HG03039 (cell line): ENCODE data around the gene IFNAR2.

Source experiments
- ATAC-seq: cut with Tn5 transposase; IDR thresholded peaks from one replicate; pipeline ENCODE4 v1.9.1; 2021; ENCODE audit warnings: mild to moderate bottlenecking, moderate library complexity; ENCODE audit not compliant: unreplicated experiment

IFNAR2 gene

DNA sequence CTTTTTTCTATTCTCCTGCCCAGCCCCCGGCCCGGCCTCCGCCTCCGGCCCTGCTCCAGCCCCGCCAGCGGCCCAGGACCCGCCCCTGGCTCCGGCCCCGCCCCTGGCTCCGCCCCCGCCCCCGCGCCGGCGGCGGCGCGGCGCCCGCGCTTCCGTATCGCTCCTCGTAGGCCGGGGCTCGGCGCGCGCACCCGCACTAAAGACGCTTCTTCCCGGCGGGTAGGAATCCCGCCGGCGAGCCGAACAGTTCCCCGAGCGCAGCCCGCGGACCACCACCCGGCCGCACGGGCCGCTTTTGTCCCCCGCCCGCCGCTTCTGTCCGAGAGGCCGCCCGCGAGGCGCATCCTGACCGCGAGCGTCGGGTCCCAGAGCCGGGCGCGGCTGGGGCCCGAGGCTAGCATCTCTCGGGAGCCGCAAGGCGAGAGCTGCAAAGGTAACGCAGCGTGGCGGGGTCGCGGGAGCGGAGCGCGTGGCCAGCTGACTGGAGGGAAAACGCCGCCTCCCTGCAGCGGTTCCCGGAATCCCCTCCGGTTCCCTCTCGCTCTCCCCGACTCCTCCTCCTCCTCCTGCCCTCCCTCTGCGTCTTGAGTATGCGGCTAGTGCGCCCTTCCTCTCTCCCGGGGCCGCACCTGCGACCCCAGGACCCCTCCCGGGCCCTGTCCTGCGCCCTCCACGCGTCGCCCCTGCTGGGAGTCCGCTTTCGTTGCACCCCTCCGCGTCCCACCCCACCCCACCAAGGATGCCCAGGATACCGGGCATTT is at the start of gene IFNAR2:
Gene IFNAR2, plus strand, starts transcription at position 155 of the 761 bp plus-strand sequence. CDS start 11,985 bp downstream, outside the sequence.
- ATAC-seq = peak; percentile 69

DNA sequence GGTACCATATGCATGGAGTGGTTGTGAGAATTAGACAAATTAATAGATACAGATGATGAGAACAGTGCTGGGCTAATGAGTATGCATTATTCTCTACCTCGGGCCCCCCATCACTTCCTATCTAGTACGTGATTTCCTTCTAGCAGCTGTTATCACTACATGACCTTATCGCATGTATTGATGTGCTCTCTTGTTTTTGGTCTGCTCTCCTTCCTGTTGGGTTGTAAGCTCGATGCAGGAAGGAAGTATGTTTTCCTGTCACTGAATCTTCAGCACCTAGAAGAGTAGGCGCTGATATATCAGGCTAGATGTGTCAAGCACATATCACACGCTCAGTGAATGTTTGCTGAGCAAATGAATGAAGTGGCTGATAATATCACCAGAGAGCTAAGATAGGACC is 43.9 kb upstream of the IFNAR2 start:
- no peak for ATAC-seq

DNA sequence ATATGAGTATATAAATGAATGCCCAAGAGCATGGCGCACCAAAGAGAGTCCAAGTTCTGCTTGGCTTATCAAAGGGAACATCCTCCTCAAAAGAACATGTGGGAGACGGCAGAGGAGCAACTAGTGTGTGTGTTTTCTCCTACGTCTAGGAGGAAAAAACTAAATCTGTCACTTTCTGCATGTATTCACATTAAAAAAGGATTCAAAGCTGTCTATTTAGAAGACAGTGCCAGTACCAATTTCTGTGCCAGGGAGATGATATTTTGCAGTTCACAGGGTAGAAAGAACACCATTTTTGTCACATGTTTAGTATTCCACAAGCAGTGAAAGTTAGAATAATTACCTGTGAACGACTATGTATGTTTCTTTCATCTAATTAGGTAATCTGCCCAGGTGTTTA is 42.5 kb upstream of the IFNAR2 start:
- ATAC-seq = no peak

DNA sequence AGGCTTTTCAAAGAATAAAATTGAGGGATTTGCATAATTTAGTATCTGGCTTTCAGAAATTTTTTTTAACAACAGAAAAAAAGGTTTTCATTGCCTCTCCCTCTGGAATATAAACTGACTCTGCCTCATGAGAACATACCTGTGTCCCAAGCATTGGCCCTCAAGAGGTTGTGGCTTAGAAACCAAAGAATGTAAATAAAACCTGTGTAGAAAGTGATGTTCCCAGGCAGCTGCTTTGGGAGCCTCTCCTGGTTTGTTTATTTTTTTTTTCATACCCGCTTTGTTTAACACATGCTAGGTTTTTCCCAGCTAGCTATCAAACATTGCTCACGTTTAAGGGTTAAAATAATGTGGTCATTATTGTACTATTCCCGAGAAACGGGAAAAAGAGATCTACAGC is 40.5 kb upstream of the IFNAR2 start:
- no peak for ATAC-seq

DNA sequence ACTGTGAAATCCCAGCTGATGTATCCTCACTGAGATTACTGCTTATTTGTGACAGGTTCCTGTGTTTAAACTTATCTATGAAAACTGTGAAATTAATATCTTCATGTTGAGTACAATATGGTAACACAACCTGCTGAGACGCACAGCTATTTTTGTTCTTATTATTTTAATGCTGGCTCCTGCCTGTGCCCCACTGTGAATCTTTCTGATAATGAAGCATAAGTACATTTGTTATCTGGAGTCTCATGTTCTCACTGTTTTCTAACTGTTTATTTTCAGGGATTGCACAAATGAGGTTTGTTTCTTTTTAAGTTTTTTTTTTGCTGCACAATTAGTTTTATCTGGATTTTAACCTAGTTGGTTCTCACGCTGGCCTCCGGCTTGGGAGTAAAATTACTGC is 39.9 kb upstream of the IFNAR2 start:
- ATAC-seq = no peak

DNA sequence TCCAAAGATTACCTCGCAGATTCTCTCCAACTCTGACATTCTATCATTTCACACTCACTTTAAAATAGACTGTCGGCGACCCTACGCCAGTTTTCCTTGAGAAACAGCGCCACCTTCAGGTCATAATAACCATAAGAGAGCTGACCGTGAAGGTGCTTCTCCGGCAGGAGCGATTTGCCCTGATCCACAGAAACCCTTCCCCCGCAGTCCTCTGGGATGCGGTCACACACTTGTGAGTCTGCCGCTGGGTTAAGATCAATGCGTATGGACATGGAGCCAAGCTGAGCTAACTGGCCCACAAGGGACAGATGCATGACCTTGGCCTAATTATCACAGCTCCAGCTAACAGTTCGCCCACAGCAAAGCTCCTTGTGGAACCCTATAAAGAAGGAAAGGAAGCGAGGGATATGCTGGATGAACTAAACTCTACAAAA is 32.8 kb upstream of the IFNAR2 start:
- no peak for ATAC-seq

DNA sequence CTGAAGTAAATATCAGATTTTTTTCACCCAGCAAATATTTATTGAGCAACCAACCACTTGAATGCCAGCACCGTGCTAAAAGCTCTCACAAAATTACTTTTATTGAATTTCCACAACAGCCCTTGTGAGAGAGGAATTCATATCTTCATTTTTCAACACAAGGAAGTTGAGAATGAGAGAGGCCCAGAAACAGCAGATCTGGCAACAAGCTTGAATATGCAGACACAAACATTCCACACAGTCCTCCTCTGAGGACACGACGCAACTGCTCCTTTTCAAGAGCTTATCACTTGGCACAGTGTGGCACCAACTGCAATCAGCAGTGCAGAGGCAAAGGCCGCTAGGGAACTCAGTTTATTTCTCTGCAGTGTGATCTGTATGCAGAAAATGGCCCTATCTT is 32.2 kb upstream of the IFNAR2 start:
- ATAC-seq = no peak

DNA sequence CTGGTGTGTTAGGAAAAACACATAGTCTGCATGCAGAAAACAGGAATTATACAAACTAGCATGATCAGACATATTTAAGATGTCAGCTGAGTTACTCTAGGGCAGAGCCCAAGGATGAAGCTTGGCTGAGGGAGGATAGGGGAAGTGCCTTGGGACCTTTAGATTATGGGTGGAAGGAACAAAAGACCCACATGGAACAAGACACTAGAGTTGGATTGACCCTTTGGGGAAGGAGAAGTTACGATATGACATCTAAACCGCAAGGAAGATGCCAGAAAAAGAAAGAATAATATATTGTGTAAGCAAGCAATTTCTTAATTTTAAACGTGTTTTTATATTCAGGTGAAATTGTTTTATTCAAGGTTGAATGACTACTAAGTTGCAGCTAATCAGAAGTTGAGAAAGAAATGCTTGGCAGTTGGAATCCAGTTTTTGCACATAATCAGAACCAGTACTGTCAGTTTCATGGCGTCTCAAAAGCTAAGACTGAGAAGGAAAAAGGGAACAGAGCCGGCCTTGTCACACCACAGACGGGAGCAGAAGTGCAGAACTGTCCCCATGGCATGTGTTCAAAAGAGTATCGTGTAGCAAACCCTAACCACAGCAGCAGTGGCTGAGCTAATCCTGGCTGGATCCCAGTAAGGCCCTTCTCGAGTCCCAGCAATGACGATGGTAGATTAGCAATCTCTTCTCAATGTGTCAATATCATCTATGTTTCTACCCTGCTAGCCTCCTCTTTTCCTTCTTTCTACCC is 31.2 kb upstream of the IFNAR2 start:
- no peak for ATAC-seq

DNA sequence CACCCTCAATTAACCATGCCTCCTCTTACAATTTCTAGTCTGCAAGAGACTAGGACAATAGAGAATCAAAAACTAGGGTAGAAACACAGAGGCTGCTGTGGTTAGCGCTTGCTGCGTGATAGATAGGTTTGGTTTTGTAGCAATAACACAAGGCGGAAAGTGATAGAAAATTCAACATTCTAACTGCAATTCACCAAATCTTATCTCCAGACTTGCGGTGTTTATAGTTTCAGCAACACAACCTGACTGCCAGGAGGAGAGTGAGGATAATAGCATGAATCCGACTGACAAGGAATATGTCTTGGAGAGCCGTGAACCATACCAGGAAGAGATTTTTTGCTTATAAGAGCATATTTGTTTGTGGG is 30.7 kb upstream of the IFNAR2 start:
- no peak for ATAC-seq

DNA sequence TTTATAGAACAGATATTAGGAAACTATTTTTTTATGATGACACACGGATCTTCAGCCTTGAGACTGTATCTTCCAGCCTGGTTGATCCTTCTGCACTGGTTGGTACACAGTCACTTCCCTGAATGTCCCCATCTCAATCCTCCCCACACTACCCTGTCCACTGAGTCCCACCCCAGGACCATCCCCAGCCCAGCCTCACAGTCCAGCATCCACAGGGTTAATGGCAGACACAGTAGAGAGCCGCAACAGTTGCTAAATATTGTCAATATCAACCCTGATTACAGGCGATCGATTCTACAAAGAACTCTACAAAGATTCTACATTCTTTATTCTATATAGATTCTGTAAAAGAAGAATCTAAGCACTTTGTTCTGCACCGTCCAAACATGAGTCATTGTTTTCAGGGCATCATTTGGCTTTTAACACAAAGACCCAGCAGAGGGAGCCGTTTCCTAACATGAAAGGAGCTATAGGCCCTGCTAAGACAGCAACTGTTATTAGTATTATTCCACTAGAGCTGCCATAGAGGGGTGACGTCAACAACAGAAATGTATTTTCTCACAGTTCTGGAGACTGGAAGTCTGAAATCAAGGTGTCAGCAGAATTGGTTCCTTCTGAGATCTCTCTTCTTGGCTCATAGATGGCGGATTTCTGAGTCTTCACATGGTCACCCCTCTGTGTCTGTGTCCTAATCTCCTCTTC is 30.1 kb upstream of the IFNAR2 start:
- peak; percentile 72 for ATAC-seq

DNA sequence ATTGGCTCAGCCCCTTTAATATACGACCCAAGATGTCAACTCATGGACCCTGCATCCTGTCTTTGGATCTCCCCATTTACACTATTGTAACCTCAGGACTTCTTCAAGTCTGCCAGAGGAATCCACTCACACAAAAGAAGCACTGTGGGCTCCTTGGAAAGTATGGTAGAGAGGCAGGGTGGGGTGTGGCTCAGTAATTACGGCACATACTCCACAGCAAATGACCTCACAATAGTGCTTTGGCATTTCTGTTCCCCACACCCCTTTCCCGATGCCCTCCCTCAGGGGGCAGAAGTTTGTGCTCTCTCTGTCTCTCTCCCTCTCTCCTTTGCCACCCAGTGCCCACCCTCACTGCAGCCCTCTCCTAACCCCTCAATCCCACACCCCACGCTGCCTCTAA is 27.8 kb upstream of the IFNAR2 start:
- ATAC-seq = no peak

DNA sequence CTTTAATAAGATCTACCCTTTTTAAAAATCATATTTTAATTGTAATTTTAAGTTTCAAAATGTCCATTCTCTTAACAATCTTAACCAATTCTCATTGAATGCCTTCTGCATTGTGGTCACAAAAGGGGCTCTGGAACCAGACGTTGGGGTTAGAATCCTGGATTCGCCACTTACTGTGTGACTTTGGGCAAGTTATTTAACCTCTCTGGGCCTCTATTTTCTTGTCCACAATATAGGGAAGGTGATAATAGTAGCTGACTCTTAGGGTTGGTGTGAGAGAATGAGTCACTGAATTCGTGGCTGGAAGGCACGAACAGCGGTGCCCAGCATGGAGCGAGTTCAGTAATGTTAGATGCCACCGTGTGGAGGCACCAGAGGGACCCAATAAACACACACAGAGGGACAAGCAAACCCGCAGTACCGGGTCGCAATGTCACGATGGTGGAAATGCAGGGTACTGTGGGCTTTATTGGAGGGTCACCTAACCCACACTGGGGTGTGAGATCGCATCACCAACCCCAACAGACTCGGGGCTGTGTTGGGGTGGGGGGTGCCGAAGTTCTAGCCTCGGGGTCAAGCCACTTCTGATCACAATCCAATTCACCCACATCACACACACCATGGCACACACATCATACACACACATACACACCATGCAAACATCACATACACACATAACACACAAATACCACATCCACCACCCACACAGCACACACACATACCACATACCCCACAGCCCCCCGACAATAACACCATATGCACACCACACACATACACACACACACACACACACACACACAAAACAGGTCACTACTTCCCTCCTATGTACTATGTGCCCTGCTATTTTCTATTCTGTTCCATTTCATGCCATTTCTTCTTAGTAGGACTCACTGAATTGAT is 27.0 kb upstream of the IFNAR2 start:
- ATAC-seq = no peak

DNA sequence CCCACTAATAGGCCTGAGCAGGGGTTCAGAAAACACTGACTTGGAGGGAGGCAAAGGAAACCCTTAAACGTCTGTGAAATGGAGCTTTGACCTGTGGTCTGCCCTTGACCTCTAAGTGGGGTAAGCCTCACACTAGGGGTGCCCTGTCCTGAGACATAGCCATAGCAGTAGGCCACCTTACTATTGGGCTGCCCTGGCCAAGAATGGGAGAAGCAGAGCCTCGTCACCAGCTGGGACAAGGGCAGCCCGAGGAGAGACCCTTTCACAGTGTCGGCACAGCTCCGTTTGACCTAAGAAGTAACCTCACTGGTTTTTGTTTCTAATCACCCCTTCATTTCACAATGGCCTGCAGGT is 26.4 kb upstream of the IFNAR2 start:
- no peak for ATAC-seq

DNA sequence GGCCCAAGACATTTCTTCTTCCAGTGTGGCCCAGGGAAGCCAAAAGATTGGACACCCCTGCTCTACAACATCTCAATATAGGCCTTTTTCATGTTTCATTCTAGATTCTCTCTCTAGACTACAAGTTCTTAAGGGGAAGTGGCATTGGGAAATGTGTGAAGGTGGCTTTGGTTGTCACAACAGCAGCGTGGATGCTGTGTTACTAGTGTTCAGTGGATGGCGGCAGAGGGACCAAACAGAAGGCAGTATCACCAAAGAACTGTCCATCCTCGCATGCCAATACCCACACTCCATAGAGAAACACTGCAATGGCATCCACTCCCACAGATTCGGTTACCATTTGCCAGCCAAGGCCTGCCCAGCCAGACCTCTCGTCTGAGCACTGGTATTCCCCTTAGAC is 24.3 kb upstream of the IFNAR2 start:
- no peak for ATAC-seq

DNA sequence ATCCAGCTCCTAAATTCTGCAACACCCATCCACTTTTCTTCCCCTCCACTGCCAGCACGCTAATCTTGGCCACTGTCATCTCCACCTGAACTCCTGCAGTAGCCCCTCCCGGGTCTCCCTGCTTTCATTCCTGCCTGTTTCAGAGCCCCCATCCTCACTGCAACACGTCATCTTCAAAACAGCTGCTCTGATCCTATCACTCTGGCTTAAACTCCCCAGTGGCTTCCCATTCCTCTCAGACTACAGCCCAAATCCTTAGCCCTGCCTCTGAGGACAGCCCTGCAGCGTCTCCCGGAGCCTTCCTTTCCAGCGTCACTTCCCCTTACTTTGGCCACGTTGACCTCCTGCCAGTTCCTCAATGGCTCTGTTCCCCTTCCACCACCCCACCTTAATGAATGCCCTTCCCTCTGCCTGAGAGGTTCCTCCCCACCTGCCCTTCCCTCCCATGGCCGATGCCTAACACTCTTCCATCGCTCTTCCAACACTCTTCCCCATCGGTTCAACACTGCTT is 22.9 kb upstream of the IFNAR2 start:
- ATAC-seq = no peak

DNA sequence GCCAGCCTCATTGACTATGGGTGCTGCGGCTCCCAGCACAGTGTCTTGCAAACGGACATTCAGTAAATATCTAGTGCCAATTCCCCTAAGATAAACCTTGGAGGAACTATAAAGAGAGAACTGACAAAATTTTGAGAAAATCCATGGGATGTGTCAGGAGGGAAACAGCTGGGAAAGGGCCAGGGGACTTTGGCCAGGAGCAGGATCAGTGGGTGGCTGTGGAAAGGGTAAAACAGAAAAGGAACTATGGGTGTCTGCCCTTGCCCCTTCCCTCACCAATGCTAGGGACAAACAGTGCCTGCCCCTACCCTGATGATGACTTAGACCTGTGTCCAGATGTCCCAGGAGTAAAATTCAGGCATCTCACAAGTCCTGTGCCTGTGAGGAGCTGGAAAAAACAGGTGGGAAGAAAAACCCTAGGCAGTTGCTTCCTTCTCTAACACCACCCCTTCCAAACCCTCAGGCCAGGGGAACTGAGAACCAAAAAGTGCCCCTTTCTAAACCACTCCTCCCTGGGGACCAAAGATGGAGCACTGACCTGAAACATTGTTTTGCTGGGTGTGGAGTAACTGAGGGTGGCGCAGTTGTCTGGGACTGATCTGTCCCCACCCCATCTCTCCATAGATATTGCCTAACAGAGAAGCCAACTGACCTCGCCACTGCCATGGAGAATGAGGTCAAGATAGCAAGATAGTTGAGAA is 22.1 kb upstream of the IFNAR2 start:
- no peak for ATAC-seq

DNA sequence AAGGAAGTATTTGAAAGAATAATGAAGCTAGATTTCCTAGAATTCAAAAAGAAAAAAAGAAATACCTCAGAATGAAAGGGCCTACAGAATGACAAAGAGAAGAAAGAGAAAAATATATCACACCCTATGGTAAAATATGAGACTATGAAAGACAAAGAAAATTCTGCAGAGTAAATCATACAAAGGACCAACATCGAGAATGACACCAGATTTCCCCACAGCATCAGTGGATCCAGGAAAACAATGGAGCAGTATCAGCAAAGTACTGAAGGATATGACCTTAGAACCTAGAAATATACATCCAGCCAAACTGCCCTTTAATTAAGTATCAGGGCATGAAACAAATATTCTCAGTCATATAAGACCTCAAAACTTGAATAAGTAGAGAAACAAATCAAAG is 21.2 kb upstream of the IFNAR2 start:
- ATAC-seq = no peak

DNA sequence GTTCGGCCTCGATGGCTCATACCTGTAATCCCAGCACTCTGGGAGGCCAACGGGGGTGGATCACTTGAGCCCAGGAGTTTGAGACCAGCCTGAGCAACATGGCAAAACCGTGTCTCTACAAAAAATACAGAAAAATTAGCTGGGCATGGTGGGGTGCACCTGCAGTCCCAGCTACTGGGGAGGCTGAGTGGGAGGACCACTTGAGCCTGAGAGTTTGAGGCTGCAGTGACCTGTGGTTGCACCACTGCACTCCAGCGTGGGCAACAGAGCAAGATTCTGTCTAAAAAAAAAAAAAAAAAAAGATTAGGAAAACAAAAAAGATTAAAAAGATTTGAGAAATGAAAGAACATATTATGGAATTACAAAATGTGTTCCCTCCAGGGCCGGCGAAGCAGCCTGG is 18.4 kb upstream of the IFNAR2 start:
- ATAC-seq = no peak

DNA sequence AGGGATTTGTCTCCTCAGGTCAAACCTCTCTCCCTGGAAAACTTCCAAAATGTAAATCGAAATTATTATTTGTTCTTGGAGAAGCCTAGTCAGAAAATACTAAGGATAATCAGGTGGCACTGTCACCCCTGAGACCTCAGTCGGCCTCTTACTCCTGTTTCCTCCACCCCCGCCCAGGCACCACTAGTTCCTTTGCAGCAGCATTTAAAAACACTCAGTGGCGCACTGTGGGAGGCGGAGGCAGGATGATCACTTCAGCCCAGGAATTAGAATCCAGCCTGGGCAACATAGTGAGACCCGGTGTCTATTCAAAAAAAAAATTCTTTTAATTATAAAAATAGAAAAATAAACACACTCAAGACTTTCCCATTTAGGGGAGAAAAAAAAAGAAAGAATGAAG is 18.0 kb upstream of the IFNAR2 start:
- ATAC-seq = no peak

DNA sequence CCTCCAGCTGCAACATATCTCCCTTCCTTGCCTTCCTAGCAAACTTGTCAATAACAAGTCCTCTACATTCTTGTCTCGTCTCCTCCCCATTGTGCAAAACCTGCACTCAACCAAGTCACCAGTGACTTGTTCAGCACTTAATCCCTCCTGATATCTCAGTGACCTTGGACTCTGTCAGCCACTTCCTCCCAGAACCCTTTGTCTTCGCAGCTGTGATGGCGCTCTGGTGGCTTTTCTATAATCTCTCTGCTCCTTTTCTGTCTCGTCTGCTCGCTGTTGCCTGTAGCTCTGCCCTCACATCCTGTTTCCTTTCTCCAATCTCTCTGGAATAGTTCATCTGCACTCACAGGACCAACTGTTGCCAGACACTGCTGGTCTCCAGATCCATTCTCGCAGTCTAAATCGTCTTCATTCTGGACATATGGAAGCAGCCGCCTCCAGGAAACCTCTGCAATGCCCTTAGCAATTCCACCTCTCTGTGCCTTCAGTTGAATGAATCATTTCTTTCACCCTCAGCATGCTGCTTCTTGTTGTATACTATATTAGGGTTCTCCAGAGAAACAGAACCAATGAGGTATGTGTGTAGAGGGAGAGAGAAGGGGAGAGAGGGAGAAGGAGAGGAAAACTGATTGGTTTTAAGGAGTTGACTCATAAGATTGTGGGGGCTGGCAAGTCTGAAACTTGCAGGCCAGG is 17.4 kb upstream of the IFNAR2 start:
- ATAC-seq = no peak
